ENCODE results near the gene DYNLT2. TPM values are rescaled to one million over a fixed set of nuclear protein-coding genes. Genes with fewer than 3 reads are reported as not detected.

Gene DYNLT2, protein sequence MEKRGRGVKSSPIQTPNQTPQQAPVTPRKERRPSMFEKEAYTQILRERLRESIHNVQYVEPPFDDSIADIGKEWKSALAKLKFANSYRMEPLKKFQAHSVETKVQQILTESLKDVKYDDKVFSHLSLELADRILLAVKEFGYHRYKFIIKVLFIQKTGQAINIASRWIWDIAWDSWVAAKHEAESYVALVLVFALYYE
- 0.73 and 0.85 TPM in 2 replicates for total RNA-seq

DNA sequence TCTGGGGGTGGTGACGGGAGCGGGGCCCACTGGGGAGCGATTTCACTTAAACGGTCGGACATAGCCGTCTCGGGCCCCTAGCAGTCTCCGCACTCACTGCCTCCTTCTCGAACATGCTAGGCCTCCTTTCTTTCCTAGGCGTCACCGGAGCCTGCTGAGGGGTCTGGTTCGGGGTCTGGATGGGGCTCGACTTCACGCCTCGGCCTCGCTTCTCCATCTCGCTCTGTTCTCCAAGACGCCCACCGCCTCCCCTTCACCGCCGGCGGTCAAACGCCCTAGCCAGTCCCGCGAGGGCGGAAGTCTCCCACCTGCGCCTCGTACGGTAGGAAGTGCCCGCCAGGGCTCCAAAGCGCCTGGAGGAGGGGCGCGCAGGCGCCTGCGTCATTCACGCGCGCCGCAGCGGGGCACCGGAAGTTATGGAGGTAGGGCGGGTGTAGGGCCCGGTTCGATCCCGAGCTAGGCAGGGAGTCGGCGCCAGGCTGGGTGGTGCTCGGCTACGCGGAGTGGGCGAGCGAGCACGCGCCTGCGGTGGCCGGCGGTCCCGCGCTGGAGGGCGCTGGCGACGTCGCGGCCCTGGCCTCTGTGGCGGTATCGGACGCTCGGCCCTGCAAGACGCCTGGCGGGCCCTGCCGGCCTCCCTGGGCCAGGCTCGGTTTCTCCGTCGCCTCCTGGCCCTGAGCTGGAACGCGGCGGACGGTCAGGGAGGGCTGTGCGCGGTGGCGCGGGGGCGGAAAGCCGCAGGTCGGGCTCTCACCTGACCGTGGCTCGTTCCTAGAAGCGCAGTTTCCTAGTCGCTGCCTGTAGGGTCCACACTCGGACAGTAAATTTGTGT is at the start of gene DYNLT2, which contains the start of gene ERMARD:
Gene DYNLT2, minus strand, starts transcription at position 331 of the 832 bp plus-strand sequence. Its CDS starts 114 bp downstream, at position 217.
Gene ERMARD, plus strand, starts transcription at position 381 of the 832 bp plus-strand sequence. Its CDS starts 36 bp downstream, at position 417.
- DNase-seq (ENCODE audit: low read depth, low spot score): peak; percentile 69

DNA sequence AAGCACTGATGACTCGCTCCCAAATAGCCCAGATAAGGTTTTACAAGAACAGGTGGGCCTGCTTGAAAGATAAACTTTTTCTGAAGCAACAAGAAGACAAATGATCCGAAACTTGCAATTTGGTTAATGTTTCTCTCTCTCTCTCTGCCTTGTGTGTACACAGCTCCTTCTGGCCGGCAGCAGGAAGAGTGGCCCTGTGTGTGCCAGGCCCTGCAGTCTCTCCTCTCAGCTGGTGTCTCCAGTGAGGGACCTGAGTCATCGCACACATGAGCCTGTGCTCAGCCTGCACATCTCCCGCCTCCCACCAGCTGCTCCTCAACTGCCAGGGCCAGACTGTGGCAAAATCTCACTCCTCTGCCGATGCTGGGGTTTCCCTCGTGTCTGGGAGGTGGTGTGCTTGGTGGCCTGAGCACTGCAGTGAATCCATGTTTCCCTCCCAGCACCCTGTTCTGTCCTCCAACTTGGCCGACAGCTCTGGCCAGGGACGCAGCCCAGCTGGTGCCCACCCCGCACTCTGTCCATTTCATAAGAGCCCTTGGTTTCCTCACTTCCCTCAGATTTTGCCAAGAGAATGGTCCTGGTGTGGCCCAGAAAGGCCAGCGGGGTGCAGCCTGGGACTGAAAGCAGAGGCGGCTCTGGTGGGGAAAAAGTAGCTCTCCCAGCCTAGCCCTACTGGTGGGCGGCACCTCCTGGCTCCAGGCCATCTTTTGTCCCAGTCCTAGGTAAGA is 49.5 kb upstream of the DYNLT2 start:
- DNase-seq (ENCODE audit: low read depth, low spot score): no peak

- DNase-seq (ENCODE audit: low read depth, low spot score): no peak
Measured at GRCh38 chr6:169800116-169800667, 48.8 kb upstream of the DYNLT2 start.

DNA sequence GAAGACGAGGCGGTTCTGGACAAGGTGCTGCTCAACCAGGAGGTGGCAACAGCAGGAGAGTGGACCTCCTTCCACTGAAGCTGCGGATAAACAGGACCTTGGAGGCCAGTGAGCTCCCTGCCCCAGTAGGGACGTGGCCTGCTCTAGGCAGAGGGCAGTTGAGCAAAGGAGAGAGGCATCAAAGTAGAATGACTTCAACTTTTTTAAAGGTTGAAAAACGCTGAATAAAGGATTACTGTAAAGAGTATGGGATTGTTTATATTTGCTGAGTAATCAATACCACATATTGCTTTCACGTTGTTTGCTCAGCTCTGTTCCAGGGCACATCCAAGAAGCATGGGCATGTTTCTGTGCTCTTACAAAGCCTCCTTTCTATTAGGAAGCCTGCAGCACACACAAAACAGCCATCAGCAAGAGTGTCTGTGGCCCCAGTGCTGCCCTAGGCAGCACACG is 48.1 kb upstream of the DYNLT2 start:
- DNase-seq (ENCODE audit: low read depth, low spot score): no peak

- DNase-seq (ENCODE audit: low read depth, low spot score): no peak
Measured at GRCh38 chr6:169798764-169799473, 47.5 kb upstream of the DYNLT2 start.

GRCh38 chr6:169795196-169795595 is 43.8 kb upstream of the DYNLT2 start:
- DNase-seq (ENCODE audit: low read depth, low spot score): no peak

DNA sequence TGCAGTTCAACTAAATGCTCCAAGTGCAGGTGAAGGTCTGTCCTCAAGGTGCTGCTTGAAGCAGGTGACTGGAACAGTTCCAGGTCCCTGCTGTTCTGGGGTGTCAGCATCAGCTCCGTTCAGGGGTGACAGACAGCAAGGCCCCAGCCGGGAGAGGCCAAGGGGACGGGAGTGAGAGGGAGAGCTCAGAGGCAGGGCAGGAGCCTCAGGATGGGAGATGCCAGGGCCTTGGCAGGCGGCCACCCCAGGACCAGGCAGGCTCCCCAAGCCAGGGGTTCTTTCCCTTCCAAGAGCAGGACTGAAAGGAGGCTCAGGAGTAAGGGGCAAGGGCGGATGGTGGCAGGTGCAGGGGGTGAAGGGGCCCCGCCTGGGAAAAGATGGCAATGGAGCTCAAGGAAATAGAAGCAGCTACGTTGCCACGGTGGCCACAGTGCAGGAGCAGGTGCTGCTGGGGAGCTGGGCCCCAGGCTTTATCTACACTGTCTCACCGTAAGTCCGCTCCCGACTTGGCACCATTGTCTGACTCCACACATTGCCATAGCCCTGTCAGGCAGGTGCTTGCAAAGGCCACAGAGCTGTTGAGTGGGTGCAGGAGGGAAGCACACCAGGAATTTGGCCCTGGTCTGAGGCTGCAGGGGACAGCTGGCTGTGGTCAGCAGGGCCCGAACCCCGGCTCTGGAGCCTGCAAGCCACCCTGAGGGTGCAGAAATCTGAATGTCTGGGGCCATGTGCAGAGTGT is 43.1 kb upstream of the DYNLT2 start:
- no peak for DNase-seq (ENCODE audit: low read depth, low spot score)

DNA sequence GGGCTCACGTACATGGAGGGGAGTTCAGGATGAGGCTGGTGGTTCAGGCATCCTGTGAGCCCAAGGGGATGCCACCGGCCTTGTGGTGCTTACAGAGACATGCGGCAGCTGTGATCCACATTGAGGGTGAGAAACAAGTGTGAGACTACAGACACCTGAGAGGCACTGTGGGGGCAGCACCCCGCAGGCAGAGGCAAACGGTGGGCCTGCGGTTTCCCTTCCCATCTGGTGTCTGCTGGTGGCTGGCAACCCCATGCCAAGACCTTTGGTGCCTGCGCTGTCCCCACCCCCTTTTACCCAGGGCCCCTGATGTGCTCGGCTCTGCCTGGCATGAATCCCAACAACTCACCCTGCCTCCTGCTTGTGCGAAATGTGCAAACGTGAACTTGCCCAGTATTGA is 42.0 kb upstream of the DYNLT2 start:
- DNase-seq (ENCODE audit: low read depth, low spot score): no peak

DNA sequence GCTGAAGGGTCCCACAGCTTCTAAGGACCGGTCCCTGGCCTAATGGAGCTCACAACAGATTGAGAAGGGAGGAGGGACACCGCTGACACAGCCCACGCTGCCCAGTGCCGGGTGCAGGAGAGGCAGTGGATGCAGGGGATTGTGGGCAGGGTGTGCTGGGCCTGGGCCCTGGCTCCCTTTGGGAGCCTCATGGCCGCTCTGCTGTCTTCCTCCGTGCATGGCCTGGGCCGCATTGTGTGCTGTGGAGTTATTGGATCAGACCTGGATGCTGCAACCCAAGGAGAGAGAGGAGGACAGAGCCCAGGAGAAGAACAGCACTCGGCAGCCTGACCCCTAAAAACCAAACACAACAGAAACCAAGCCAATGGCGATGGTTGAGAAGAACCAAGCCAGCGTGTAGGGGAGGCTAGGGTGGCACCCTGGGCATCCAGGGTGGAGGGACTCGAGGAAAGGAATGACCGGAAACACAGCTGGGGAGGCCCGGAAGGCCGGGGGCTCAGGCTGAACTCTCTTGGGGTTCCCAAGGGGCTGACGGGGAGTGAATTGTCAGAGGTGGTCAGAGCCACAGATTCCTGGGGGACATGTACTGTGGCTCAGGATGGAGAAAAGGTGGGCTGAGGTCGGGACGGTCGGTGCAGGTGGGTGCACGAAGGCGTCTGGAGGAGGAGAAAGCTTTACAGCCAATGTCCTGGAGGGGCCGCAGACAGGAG is 41.1 kb upstream of the DYNLT2 start:
- no peak for DNase-seq (ENCODE audit: low read depth, low spot score)

GRCh38 chr6:169791721-169792131 is 40.4 kb upstream of the DYNLT2 start:
- DNase-seq (ENCODE audit: low read depth, low spot score): no peak

- DNase-seq (ENCODE audit: low read depth, low spot score): no peak
Measured at GRCh38 chr6:169789944-169790927, 38.9 kb upstream of the DYNLT2 start.

GRCh38 chr6:169789146-169789943 is 38.0 kb upstream of the DYNLT2 start:
- DNase-seq (ENCODE audit: low read depth, low spot score): no peak

DNA sequence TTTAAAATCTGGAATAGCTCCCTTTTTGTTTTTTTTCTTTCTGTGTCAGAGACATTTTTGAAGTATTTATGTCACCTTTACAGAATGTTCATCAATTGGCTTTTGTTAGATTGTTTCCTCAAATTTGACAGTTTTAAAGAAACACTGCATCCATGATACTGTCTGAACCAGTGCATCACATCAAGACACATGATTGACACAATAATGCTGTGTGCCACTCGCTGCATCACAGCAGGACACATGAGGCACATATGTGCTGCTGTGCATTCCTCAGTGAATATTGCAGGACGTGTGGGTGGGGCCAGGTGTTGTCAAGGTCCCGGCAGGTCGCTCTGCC is 37.4 kb upstream of the DYNLT2 start:
- DNase-seq (ENCODE audit: low read depth, low spot score): no peak

- DNase-seq (ENCODE audit: low read depth, low spot score): no peak
Measured at GRCh38 chr6:169787797-169788196, 36.4 kb upstream of the DYNLT2 start.

DNA sequence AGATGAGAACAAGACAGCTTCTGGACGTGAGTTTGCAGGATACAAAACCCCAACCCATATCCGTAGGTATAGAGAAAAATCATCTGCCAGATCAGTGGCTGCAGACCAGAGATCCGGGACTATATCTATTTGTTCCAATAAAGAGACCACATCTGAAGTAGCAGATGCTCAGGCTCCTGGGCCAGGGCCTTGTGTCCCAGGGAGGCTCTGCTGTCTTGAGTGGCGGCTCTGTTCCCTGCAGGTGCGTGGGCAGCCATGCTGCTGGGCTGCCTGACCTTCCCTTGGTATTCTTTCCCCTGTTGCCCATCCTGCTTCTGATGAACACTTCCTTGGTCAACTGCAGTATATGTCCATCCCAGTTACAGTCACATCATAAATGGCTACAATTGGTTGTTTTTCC is 35.0 kb upstream of the DYNLT2 start:
- DNase-seq (ENCODE audit: low read depth, low spot score): no peak

DNA sequence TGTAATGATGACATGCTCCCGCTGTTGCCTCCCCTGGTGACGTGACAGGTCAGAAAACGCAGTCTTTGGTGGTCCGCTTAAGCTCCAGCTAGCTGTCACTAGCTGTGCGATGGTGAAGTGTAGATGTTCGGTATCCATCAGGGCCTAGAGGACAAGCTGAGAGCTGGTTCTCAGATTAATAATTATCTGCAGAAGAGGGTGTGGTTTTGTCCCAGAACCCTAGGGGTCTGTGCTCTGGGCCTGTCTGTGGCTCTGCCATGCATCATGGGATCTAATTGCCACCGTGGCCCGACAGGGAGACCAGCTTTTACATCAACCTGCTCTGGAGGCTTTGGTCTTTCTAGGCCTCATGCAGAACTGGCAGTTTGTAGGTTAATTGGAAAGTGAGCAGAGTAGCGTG is 34.2 kb upstream of the DYNLT2 start:
- DNase-seq (ENCODE audit: low read depth, low spot score): no peak

GRCh38 chr6:169784821-169785340 is 33.5 kb upstream of the DYNLT2 start:
- no peak for DNase-seq (ENCODE audit: low read depth, low spot score)
